Peyer's patch (tissue), 4 donors: Measurements from ENCODE around the gene GDF9.

Experiments
- POLR2A ChIP-seq, 2 donors: fragments of 450-650 bp; IDR thresholded peaks; one replicate each; pipeline ENCODE4 v1.5.1; 2017; ENCODE audit warnings: antibody characterized with exemption in 2 of 2, mild to moderate bottlenecking in 2 of 2, moderate library complexity in 2 of 2
- TF ChIP-seq, protein P1 (sequence below), 6 experiments: fragments of 450-650 bp in 4 of 6; fragments of 200-600 bp in 2 of 6; sonication (generic) in 1 of 6; IDR thresholded peaks; one replicate each; pipeline ENCODE4 v1.5.1; 2017 to 2019; ENCODE audit warnings: antibody characterized with exemption in 6 of 6, mild to moderate bottlenecking in 3 of 6, moderate library complexity in 1 of 6

DNA sequence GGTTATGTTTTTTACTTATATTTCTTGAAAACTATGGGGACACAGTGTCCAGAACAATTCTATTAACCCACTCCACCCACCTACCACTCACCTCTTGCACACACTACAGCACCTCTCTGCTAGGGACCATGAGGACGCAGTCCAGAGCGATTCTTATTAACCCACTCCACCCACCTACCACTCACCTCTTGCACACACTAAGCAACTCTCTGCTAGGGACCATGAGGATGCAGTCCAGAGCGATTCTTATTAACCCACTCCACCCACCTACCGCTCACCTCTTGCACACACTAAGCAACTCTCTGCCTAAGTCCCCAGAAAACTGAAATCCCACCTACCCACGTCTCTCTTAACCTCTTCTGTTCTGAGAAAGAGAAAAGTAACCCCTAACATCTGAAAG lies 33.7 kb downstream of the GDF9 start:
- TF ChIP-seq, protein P1, sequence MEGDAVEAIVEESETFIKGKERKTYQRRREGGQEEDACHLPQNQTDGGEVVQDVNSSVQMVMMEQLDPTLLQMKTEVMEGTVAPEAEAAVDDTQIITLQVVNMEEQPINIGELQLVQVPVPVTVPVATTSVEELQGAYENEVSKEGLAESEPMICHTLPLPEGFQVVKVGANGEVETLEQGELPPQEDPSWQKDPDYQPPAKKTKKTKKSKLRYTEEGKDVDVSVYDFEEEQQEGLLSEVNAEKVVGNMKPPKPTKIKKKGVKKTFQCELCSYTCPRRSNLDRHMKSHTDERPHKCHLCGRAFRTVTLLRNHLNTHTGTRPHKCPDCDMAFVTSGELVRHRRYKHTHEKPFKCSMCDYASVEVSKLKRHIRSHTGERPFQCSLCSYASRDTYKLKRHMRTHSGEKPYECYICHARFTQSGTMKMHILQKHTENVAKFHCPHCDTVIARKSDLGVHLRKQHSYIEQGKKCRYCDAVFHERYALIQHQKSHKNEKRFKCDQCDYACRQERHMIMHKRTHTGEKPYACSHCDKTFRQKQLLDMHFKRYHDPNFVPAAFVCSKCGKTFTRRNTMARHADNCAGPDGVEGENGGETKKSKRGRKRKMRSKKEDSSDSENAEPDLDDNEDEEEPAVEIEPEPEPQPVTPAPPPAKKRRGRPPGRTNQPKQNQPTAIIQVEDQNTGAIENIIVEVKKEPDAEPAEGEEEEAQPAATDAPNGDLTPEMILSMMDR (IDR thresholded peaks at IDR 0.05): no peak
- TF ChIP-seq POLR2A (IDR thresholded peaks at IDR 0.05): no peak
